HG02884 (cell line): ENCODE measurements around the gene YARS2.
A peak's percentile ranks its signal among the peaks of the same experiment; 100 is the strongest.

Experiments
- ATAC-seq: cut with Tn5 transposase; IDR thresholded peaks from one replicate; pipeline ENCODE4 v1.9.1; 2021; ENCODE audit warnings: mild to moderate bottlenecking, moderate library complexity; ENCODE audit not compliant: unreplicated experiment

The YARS2 gene

GRCh38 chr12:32755654-32756475, at the start of gene YARS2:
YARS2 (minus strand) TSS chr12:32755897; CDS start chr12:32755874, 23 bp downstream.
- peak; percentile 90 for ATAC-seq

DNA sequence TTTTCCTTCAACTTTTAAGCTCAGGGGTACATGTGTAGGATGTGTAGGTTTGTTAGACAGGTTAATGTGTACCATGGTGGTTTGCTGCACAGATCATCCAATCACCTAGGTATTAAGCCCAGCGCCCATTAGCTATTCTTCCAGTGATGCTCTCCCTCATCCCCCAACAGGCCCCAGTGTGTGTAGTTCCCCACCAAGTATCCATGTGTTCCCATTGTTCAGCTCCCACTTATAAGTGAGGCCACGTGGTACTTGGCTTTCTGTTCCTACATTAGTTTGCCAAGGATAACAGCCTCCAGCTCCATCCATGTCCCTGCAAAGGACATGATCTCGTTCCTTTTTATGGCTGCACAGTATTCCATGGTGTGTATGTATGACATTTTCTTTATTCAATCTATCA, 48.6 kb upstream of the YARS2 start:
- ATAC-seq: no peak

- ATAC-seq: no peak
Measured at GRCh38 chr12:32801269-32801980, 45.7 kb upstream of the YARS2 start.

DNA sequence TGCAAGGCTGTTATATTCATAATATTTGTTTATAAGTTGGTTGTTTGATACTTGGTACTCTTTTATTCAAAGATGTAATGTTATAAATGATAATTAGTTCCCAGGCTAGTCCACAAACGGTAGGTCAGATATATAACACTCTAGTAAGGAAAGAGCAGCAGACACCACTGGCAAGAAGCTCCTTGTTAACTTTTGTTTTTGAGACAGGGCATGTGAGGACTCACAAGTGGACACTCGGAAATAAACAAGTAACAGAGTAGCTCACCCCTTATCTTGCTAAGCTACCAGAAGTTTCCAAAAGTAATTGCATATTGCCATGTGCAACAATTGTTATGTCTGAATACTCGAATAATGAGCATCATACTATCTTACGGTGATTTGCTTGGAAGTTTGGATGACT, 38.6 kb upstream of the YARS2 start:
- no peak for ATAC-seq

GRCh38 chr12:32789916-32790315, 34.2 kb upstream of the YARS2 start:
- ATAC-seq: no peak

DNA sequence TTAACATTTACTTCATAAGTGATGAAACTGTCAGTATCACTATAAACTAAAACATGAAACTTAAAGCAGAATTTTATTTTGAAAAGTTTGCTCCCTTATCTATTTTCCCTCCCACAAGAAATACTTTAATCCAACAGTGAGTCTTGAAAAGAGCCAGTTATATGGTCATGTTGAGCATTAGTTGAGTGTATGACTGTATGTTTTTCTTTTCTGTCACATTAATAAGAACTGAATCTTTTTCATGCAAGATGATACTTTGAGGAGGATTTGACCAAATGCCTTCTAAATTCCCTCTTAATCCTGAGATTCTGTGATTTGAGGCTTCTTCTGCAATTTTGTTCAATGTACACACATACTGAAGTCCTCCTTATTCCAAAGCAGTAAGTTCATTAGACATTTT, 33.7 kb upstream of the YARS2 start:
- no peak for ATAC-seq

DNA sequence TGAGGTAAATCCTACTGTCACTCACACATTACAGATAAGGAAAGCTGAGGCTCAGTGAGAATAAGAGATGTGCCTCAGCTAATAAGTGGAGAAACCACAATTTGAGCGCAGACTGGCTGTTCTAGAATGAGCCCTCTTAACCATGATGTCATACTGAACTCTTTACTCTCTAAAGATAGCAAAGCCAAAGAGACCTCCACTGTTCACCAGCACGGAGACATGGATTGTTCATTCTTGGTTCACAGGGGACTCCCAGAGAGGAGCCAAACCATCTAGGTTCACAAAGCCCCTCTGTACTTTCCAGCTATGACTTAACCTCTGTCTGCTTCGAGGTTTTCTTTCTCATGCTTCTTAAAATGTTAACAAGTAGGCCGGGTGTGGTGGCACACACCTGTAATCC, 32.7 kb upstream of the YARS2 start:
- no peak for ATAC-seq

DNA sequence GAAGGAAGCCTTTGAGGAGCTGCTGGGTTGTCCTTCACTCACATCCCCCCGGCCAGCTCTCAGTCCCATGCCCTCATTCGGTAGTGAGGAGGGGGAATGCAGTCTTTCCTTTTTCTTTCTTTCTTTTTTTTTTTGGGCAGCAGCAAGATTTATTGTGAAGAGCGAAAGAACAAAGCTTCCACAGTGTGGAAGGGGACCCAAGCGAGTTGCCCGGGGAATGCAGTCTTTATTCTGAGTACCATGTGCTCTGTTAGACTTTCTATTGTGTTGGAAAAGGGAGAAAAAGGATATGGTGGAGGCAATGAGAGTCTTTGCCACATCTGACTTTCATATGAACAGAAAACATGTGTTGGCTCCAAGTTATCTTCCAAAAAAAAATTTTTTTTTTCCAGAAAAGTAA, 29.9 kb upstream of the YARS2 start:
- ATAC-seq: no peak

DNA sequence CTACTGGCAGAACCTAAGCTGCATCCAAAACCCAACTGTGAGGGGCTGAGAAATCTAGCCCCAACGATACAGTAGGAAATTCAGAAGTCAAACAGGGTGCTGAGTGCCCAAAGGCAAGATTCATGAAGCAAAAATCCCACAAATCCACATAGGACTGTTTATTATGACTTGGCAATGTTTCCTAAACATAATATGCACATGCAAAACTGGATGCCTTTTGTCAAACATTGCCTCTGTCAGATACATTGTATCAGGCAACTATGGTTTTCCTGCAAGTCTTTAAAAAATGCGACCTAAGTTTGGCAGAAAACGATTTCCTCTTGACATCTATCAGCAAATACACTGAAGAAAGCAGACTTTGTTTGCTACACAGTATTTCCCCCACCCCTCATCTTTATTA, 27.3 kb upstream of the YARS2 start:
- no peak for ATAC-seq

DNA sequence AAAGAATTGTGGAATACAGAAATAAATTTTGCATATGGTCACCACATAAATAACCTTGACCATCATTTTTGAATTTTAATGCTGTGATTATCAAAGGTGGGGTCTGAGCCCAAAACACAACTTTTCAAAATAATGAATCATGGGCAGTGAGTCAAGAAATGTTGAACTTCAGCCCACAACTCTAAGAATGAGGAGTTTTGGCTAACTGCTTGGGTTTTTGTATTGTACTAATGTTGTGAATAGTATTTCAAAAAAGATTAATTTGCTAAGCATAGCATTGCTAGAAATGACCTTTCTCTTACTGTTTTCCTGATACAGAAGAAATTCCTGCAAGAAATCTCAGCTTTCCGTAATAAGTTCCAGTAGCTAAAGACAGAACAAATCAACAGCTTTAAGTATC, 24.4 kb upstream of the YARS2 start:
- ATAC-seq: no peak

DNA sequence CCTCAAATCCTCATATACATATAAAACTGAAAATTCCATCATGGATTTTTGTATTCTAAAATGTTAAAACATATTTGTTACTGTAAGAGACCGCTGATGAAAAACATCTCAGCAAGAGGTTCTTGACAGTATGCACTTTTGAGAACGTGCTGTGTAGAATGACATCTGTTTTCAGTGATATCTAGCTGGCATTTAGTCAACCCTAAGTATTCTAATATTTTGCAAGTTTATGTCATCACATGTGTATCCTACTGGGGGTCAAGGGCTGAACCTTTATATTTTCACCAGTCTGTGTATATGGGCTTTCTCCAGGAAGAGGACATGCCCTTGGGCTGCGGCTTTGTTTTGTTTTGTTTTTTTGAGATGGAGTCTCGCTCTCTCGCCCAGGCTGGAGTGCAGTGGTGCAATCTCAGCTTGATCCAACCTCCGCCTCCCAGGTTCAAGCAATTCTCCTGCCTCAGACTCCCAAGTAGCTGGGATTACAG, 22.0 kb upstream of the YARS2 start:
- ATAC-seq: no peak

- peak; percentile 80 for ATAC-seq
Measured at GRCh38 chr12:32777159-32777558, 21.5 kb upstream of the YARS2 start.

DNA sequence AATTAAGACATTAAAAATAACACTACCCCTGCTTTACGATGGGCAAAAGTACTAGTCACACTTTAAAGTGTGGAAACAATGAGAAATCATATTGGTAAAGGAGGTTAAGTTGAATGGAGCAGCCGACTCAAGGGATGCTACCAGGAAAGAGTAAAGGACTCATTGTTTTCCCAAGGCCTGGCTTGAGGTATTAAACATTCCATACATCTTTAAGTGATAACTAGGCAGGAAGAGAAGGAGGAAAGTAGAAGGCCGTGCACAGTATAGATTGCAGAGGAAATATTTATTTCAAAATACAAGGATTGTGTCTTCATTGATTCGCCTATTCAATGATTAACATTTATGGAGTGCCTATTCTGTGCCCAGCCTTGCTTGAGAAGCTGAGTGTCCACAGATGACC, 20.6 kb upstream of the YARS2 start:
- ATAC-seq: no peak

DNA sequence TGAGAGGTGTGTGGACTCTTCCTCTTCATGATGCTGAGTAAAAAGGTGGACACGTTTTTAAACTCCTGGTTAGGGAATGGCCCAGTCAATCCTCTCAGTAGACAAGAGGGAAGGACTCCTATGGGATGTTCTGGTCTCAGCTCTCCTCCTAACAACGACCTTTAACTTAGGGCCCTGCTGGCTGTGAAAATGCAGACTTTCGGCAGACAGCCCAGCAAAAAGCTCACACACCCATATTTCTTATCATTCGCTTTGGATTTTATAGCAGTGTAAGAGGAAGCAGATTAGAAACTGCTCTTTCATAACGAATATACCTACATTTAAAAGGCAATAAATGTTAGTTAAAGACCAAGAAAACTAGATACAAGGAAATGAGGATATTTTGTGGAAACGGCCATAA, 18.0 kb upstream of the YARS2 start:
- ATAC-seq: no peak

- no peak for ATAC-seq
Measured at GRCh38 chr12:32770141-32770540, 14.4 kb upstream of the YARS2 start.

- no peak for ATAC-seq
Measured at GRCh38 chr12:32768518-32768917, 12.8 kb upstream of the YARS2 start.

- no peak for ATAC-seq
Measured at GRCh38 chr12:32765906-32766305, 10.2 kb upstream of the YARS2 start.

- peak; percentile 68 for ATAC-seq
Measured at GRCh38 chr12:32761716-32762115, 6.0 kb upstream of the YARS2 start.

- ATAC-seq: no peak
Measured at GRCh38 chr12:32757157-32757556, 1.5 kb upstream of the YARS2 start.

DNA sequence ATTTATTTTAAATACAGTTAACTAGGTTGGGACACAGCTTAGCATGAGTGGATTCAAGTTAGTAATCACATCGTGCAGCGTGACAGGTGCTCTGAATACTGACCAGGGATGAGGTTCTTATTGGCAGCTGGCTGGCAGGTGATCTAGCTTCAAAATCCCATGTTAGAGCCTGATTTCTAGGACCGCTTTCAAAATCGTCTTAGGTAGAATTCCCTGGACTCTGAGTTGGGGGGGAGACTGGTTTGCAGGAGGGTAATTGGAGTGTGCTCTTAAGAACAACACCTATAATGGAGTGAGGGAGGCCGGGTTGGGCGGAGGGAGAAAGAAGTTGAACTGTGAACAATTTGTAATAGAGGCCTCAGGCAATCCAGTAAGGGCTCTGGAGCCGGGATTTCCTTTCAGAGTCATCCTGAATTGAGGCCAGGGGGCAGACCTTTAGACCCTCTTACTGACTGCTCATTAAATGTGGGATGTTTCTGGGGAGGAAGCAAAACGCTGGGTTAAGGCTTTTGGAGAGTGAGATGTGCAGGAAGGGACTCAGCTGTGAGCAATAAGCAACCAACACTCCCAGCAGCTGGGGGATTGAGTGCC, 874 bp upstream of the YARS2 start:
- no peak for ATAC-seq

DNA sequence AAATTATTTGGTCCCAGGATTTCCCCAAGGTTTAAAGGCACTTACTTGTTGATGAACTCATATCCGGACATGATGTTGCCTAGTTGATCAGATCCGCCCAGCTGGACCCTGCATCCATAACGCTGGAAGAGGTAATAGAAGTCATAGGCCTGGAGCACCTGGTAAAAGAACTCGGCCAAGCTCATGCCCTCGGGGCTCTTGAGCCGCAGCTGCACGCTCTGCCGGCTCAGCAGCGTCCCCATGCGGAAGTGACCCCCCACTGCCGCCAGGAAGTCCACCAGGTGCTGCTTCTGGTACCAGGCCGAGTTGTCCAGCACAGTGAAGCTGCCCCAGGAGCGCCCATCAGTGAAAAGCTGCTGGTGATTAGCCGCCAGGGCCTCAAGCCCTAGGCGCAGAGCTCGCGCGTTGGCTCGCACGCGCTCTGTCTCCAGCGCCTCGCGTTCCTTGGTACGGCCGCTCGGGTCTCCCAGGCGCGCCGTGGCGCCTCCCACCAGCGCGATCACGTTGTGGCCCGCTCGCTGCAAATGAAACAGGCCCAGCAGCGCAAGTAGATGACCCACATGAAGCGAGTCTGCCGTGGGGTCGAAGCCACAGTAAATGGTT, 545 bp downstream of the YARS2 start:
- ATAC-seq: peak; percentile 58
